ENCODE measurements around the gene TUFT1. TPM values are rescaled to one million over a fixed set of nuclear protein-coding genes. Genes with fewer than 3 reads are reported as not detected.

TUFT1 gene, protein sequence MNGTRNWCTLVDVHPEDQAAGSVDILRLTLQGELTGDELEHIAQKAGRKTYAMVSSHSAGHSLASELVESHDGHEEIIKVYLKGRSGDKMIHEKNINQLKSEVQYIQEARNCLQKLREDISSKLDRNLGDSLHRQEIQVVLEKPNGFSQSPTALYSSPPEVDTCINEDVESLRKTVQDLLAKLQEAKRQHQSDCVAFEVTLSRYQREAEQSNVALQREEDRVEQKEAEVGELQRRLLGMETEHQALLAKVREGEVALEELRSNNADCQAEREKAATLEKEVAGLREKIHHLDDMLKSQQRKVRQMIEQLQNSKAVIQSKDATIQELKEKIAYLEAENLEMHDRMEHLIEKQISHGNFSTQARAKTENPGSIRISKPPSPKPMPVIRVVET
- 3.6 TPM for total RNA-seq
- long read RNA-seq, transcript TUFT1-202 (12 exons, 3,033 nt), result major isoform, 8 of 8 reads
- long read RNA-seq, partial matches to known transcripts, result 0 of 8 reads
- long read RNA-seq, other reads (novel, unspliced or antisense), result 0 of 8 reads

GRCh38 chr1:151540021-151540981 is at the start of gene TUFT1:
Gene TUFT1 (plus strand): TSS chr1:151540309. CDS start chr1:151540367, 58 bp downstream.
- peak within 1 kb of the TSS; percentile 68 for H3K27ac ChIP-seq (replicated peaks)
- H3K4me1 ChIP-seq, result peaks cover 27% of the 10 kb centered on the region
- peak within 1 kb of the TSS; percentile 91 for H3K4me3 ChIP-seq
- no peaks in the 10 kb centered on the region for H3K36me3 ChIP-seq
- TF ChIP-seq, protein P1, sequence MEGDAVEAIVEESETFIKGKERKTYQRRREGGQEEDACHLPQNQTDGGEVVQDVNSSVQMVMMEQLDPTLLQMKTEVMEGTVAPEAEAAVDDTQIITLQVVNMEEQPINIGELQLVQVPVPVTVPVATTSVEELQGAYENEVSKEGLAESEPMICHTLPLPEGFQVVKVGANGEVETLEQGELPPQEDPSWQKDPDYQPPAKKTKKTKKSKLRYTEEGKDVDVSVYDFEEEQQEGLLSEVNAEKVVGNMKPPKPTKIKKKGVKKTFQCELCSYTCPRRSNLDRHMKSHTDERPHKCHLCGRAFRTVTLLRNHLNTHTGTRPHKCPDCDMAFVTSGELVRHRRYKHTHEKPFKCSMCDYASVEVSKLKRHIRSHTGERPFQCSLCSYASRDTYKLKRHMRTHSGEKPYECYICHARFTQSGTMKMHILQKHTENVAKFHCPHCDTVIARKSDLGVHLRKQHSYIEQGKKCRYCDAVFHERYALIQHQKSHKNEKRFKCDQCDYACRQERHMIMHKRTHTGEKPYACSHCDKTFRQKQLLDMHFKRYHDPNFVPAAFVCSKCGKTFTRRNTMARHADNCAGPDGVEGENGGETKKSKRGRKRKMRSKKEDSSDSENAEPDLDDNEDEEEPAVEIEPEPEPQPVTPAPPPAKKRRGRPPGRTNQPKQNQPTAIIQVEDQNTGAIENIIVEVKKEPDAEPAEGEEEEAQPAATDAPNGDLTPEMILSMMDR (IDR thresholded peaks at IDR 0.05; ENCODE audit: borderline replicate concordance), result no peak
- no peaks in the 10 kb centered on the region for H3K9me3 ChIP-seq (replicated peaks)
- peak; percentile 91 for DNase-seq
- intact Hi-C loops (cut with micrococcal nuclease), result no loop called here
- H3K27me3 ChIP-seq (ENCODE audit: low read depth), result no peaks in the 10 kb centered on the region

- H3K27me3 ChIP-seq (ENCODE audit: low read depth), result no peaks in the 10 kb centered on the region
- no peaks in the 10 kb centered on the region for H3K9me3 ChIP-seq (replicated peaks)
- no peaks in the 10 kb centered on the region for H3K36me3 ChIP-seq
- no peaks in the 10 kb centered on the region for H3K4me1 ChIP-seq
- DNase-seq, result no peak
- H3K4me3 ChIP-seq, result no peak overlapping the region
- no peak overlapping the region for H3K27ac ChIP-seq (replicated peaks)
- intact Hi-C loops (cut with micrococcal nuclease), result no loop called here
- TF ChIP-seq, protein P1 (IDR thresholded peaks at IDR 0.05; ENCODE audit: borderline replicate concordance), result no peak
Measured at GRCh38 chr1:151491641-151492040, 48.5 kb upstream of the TUFT1 start.

GRCh38 chr1:151492120-151492519 is 48.0 kb upstream of the TUFT1 start:
- H3K9me3 ChIP-seq (replicated peaks), result no peaks in the 10 kb centered on the region
- intact Hi-C loops (cut with micrococcal nuclease), result no loop called here
- H3K27me3 ChIP-seq (ENCODE audit: low read depth), result no peaks in the 10 kb centered on the region
- H3K27ac ChIP-seq (replicated peaks), result no peak overlapping the region
- H3K36me3 ChIP-seq, result no peaks in the 10 kb centered on the region
- H3K4me3 ChIP-seq, result no peak overlapping the region
- H3K4me1 ChIP-seq, result no peaks in the 10 kb centered on the region
- TF ChIP-seq, protein P1 (IDR thresholded peaks at IDR 0.05; ENCODE audit: borderline replicate concordance), result no peak
- DNase-seq, result no peak

- Histone ChIP-seq H3K4me1 (no peaks in the 10 kb centered on the region), H3K36me3 (no peaks in the 10 kb centered on the region), H3K9me3 (replicated peaks) (no peaks in the 10 kb centered on the region), H3K4me3 (no peak overlapping the region), H3K27ac (replicated peaks) (no peak overlapping the region), H3K27me3 (ENCODE audit: low read depth) (no peaks in the 10 kb centered on the region)
- intact Hi-C loops (cut with micrococcal nuclease), result no loop called here
- no peak for DNase-seq
- TF ChIP-seq, protein P1 (IDR thresholded peaks at IDR 0.05; ENCODE audit: borderline replicate concordance), result no peak
Measured at GRCh38 chr1:151493042-151493441, 47.1 kb upstream of the TUFT1 start.

DNA sequence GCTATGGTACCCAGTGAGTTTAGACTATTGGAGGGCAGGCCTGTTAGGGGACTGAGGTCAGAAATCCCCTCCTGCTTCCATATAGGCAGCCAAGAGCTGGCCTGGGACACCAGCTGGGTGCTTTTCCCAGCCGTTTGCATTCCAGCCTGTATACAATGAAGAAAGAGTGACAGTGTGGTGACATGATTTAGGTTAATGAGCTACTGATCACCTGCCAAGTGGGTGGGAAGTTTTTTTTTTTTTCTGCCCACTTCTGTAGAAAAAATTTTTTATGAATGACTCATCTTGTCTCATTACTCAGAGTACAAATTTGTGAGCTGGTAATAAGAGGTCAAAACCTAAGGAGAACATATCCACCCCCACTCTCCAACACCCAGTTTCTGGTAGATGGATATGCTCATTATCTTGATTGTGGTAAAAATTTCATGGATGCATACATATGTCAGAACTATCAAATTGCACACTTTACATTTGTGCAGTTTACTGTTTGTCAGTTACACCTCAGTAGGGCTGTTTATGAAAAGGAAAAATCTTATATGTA is 45.3 kb upstream of the TUFT1 start:
- H3K27me3 ChIP-seq (ENCODE audit: low read depth), result no peaks in the 10 kb centered on the region
- TF ChIP-seq, protein P1 (IDR thresholded peaks at IDR 0.05; ENCODE audit: borderline replicate concordance), result no peak
- H3K36me3 ChIP-seq, result no peaks in the 10 kb centered on the region
- intact Hi-C loops (cut with micrococcal nuclease), result no loop called here
- H3K27ac ChIP-seq (replicated peaks), result no peak overlapping the region
- DNase-seq, result no peak
- H3K4me3 ChIP-seq, result no peak overlapping the region
- no peaks in the 10 kb centered on the region for H3K9me3 ChIP-seq (replicated peaks)
- H3K4me1 ChIP-seq, result no peaks in the 10 kb centered on the region
